ENCODE results near the gene PDE4D. TPM values are rescaled to one million over a fixed set of nuclear protein-coding genes. Genes with fewer than 3 reads are reported as not detected.
A peak's percentile ranks its signal among the peaks of the same experiment; 100 is the strongest.

Gene PDE4D
- total RNA-seq, 1 experiment from 2014 or later = 2.4 TPM

GRCh38 chr5:59039296-59040023, 854.1 kb downstream of the PDE4D start:
- CTCF ChIA-PET = no interaction called here
- POLR2A ChIA-PET = no interaction called here
- TF ChIP-seq TCF7L2 (IDR thresholded peaks at IDR 0.05; ENCODE audit: low read depth, low read length) (no peak), SIN3A (IDR thresholded peaks at IDR 0.05; ENCODE audit: borderline replicate concordance, insufficient read depth, low read depth, low read length) (no peak), POLR2AphosphoS5 (IDR thresholded peaks at IDR 0.05; ENCODE audit: low read depth, low read length) (no peak)
- Histone ChIP-seq H3K27me3 (ENCODE audit: control insufficient read depth, insufficient read depth, low read length) (peaks cover 35% of the 10 kb centered on the region), H3K4me3 (ENCODE audit: low read depth in 2 of 2, low read length in 2 of 2) (peak overlapping the region; percentile 46 to 56), H3K4me1 (ENCODE audit: control insufficient read depth, insufficient read depth, low read length) (no peaks in the 10 kb centered on the region; the same call in 1 of the 2 replicates), H3K9me3 (ENCODE audit: control insufficient read depth, insufficient read depth, low read depth, low read length) (no peaks in the 10 kb centered on the region), H3K27ac (ENCODE audit: low read length) (no peak overlapping the region), H3K36me3 (ENCODE audit: control insufficient read depth, insufficient read depth, low read length) (no peaks in the 10 kb centered on the region)
- no TSS peak for BruUV-seq (replicated peaks)
- peak; percentile 79 for ATAC-seq
- DNase-seq (ENCODE audit: low read depth, low spot score) = no peak
- in situ Hi-C loops (cut with HindIII; ENCODE audit: low pct_unique_long_range_greater_than_20kb, low sequenced_read_pairs) = no loop called here
- intact Hi-C loops (cut with micrococcal nuclease; ENCODE audit: unreplicated experiment) = loop anchor here (10.0 kb wide), 1 partner anchor 135 kb away; no protein-coding TSS in a partner anchor

- in situ Hi-C loops (cut with HindIII; ENCODE audit: low pct_unique_long_range_greater_than_20kb, low sequenced_read_pairs) (no loop called here), intact Hi-C loops (cut with micrococcal nuclease; ENCODE audit: unreplicated experiment) (loop anchor here (10.0 kb wide), 1 partner anchor 136 kb away; no protein-coding TSS in a partner anchor)
- ChIA-PET POLR2A (no interaction called here), CTCF (no interaction called here)
- peak overlapping the region; percentile 46 to 56 for H3K4me3 ChIP-seq (ENCODE audit: low read depth in 2 of 2, low read length in 2 of 2)
- DNase-seq (ENCODE audit: low read depth, low spot score) (no peak), ATAC-seq (peak; percentile 61)
- no peaks in the 10 kb centered on the region for H3K36me3 ChIP-seq (ENCODE audit: control insufficient read depth, insufficient read depth, low read length)
- peaks cover 35% of the 10 kb centered on the region for H3K27me3 ChIP-seq (ENCODE audit: control insufficient read depth, insufficient read depth, low read length)
- no peaks in the 10 kb centered on the region; the same call in 1 of the 2 replicates for H3K4me1 ChIP-seq (ENCODE audit: control insufficient read depth, insufficient read depth, low read length)
- no peak for TF ChIP-seq SIN3A (IDR thresholded peaks at IDR 0.05; ENCODE audit: borderline replicate concordance, insufficient read depth, low read depth, low read length)
- TF ChIP-seq POLR2AphosphoS5 (IDR thresholded peaks at IDR 0.05; ENCODE audit: low read depth, low read length) = no peak
- TF ChIP-seq CTCF (IDR thresholded peaks at IDR 0.05) = no peak
- TF ChIP-seq, protein P1, sequence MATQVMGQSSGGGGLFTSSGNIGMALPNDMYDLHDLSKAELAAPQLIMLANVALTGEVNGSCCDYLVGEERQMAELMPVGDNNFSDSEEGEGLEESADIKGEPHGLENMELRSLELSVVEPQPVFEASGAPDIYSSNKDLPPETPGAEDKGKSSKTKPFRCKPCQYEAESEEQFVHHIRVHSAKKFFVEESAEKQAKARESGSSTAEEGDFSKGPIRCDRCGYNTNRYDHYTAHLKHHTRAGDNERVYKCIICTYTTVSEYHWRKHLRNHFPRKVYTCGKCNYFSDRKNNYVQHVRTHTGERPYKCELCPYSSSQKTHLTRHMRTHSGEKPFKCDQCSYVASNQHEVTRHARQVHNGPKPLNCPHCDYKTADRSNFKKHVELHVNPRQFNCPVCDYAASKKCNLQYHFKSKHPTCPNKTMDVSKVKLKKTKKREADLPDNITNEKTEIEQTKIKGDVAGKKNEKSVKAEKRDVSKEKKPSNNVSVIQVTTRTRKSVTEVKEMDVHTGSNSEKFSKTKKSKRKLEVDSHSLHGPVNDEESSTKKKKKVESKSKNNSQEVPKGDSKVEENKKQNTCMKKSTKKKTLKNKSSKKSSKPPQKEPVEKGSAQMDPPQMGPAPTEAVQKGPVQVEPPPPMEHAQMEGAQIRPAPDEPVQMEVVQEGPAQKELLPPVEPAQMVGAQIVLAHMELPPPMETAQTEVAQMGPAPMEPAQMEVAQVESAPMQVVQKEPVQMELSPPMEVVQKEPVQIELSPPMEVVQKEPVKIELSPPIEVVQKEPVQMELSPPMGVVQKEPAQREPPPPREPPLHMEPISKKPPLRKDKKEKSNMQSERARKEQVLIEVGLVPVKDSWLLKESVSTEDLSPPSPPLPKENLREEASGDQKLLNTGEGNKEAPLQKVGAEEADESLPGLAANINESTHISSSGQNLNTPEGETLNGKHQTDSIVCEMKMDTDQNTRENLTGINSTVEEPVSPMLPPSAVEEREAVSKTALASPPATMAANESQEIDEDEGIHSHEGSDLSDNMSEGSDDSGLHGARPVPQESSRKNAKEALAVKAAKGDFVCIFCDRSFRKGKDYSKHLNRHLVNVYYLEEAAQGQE (IDR thresholded peaks at IDR 0.05; ENCODE audit: insufficient read depth in 1 of 2, low read depth in 2 of 2, low read length in 1 of 2) = no peak
- no peak for TF ChIP-seq TCF7L2 (IDR thresholded peaks at IDR 0.05; ENCODE audit: low read depth, low read length)
- BruUV-seq (replicated peaks) = no TSS peak
- H3K27ac ChIP-seq (ENCODE audit: low read length) = no peak overlapping the region
- H3K9me3 ChIP-seq (ENCODE audit: control insufficient read depth, insufficient read depth, low read depth, low read length) = no peaks in the 10 kb centered on the region
Observed at GRCh38 chr5:59038798-59039295, 854.7 kb downstream of the PDE4D start.
